Kidney epithelial cell (primary cell): ENCODE measurements around the gene TBK1. TPM values are rescaled to one million over a fixed set of nuclear protein-coding genes. Genes with fewer than 3 reads are reported as not detected.

Experiments used
- DNase-seq: peaks from one replicate; pipeline ENCODE4 v3.0.0-alpha.2; 2010; ENCODE audit warnings: low read depth
- H3K27me3 ChIP-seq: 2 replicates; pipeline ENCODE4 v1.6.0; 2011; ENCODE audit warnings: low read length; ENCODE audit not compliant: control insufficient read depth, insufficient read depth
- H3K36me3 ChIP-seq: 2 replicates; pipeline ENCODE4 v1.5.1; 2011; ENCODE audit warnings: low read length; ENCODE audit not compliant: control insufficient read depth, insufficient read depth
- H3K4me3 ChIP-seq: 2 replicates; pipeline ENCODE4 v1.5.1; 2011; ENCODE audit warnings: low read depth, mild to moderate bottlenecking, control low read depth, low read length
- CTCF ChIP-seq: IDR thresholded peaks from 2 replicates; pipeline ENCODE4 v1.5.1; 2011; ENCODE audit warnings: mild to moderate bottlenecking, moderate library complexity, low read length, control low read depth, inconsistent platforms; ENCODE audit not compliant: insufficient read depth, poor library complexity, severe bottlenecking
- total RNA-seq: library from RNA; depleted of rRNA; stranded (reverse); fragments of >200 nt; gene quantifications from 2 replicates; pipeline ENCODE4 v1.2.3, GENCODE V29; 2015

TBK1 gene
- total RNA-seq, 1 donor from 2014 or later: 21.0 TPM

- DNase-seq: no peak
- Histone ChIP-seq H3K4me3 (no peak overlapping the region), H3K27me3 (no peaks in the 10 kb centered on the region), H3K36me3 (no peaks in the 10 kb centered on the region)
- no peak for TF ChIP-seq CTCF
These were observed 73.7 kb downstream of the TBK1 start for GRCh38 chr12:64525461-64526160.

GRCh38 chr12:64526859-64527258 is 74.9 kb downstream of the TBK1 start:
- no peak for TF ChIP-seq CTCF
- no peaks in the 10 kb centered on the region for H3K27me3 ChIP-seq
- H3K36me3 ChIP-seq: no peaks in the 10 kb centered on the region
- DNase-seq: no peak
- no peak overlapping the region for H3K4me3 ChIP-seq

GRCh38 chr12:64528616-64529015 is 76.7 kb downstream of the TBK1 start:
- TF ChIP-seq CTCF: no peak
- H3K36me3 ChIP-seq: no peaks in the 10 kb centered on the region
- DNase-seq: no peak
- no peak overlapping the region for H3K4me3 ChIP-seq
- no peaks in the 10 kb centered on the region for H3K27me3 ChIP-seq

GRCh38 chr12:64530566-64530965 is 78.6 kb downstream of the TBK1 start:
- DNase-seq: no peak
- no peak for TF ChIP-seq CTCF
- H3K27me3 ChIP-seq: no peaks in the 10 kb centered on the region
- no peaks in the 10 kb centered on the region for H3K36me3 ChIP-seq
- no peak overlapping the region for H3K4me3 ChIP-seq

- DNase-seq: no peak
- no peak for TF ChIP-seq CTCF
- H3K36me3 ChIP-seq: no peaks in the 10 kb centered on the region
- no peak overlapping the region for H3K4me3 ChIP-seq
- H3K27me3 ChIP-seq: no peaks in the 10 kb centered on the region
These were observed 79.9 kb downstream of the TBK1 start for GRCh38 chr12:64531665-64532334.
